Kidney epithelial cell (primary cell): ENCODE measurements around the gene DERL3. TPM values are rescaled to one million over a fixed set of nuclear protein-coding genes. Genes with fewer than 3 reads are reported as not detected.

ENCODE experiments used
- DNase-seq: peaks from one replicate; pipeline ENCODE4 v3.0.0-alpha.2; 2010; ENCODE audit warnings: low read depth
- H3K27me3 ChIP-seq: 2 replicates; pipeline ENCODE4 v1.6.0; 2011; ENCODE audit warnings: low read length; ENCODE audit not compliant: control insufficient read depth, insufficient read depth
- H3K36me3 ChIP-seq: 2 replicates; pipeline ENCODE4 v1.5.1; 2011; ENCODE audit warnings: low read length; ENCODE audit not compliant: control insufficient read depth, insufficient read depth
- H3K4me3 ChIP-seq: 2 replicates; pipeline ENCODE4 v1.5.1; 2011; ENCODE audit warnings: low read depth, mild to moderate bottlenecking, control low read depth, low read length
- total RNA-seq: library from RNA; depleted of rRNA; stranded (reverse); fragments of >200 nt; gene quantifications from 2 replicates; pipeline ENCODE4 v1.2.3, GENCODE V29; 2015
- TF ChIP-seq, protein P1 (sequence below): IDR thresholded peaks from 2 replicates; pipeline ENCODE4 v1.5.1; 2011; ENCODE audit warnings: mild to moderate bottlenecking, moderate library complexity, low read length, control low read depth, inconsistent platforms; ENCODE audit not compliant: insufficient read depth, poor library complexity, severe bottlenecking

The DERL3 gene
- total RNA-seq, 1 donor from 2014 or later: 0.54 TPM

DNA sequence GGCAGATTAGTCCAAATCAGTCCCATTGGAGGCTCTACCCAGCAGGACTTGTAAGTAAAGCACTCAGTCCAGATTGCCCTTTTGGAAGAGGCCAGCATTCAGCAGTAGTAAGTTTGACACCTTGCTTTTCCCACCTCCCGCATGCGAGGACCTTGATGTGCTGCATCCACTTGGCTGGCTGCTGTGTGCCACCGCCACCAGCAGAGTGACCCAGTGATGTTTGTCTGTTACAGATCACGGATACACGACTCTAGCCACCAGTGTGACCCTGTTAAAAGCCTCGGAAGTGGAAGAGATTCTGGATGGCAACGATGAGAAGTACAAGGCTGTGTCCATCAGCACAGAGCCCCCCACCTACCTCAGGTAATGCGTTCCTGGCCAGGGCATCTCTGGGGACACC lies 45.5 kb downstream of the DERL3 start:
- no peak for DNase-seq
- Histone ChIP-seq H3K27me3 (no peaks in the 10 kb centered on the region), H3K36me3 (peaks cover 5% of the 10 kb centered on the region), H3K4me3 (no peak overlapping the region)
- TF ChIP-seq, protein P1, sequence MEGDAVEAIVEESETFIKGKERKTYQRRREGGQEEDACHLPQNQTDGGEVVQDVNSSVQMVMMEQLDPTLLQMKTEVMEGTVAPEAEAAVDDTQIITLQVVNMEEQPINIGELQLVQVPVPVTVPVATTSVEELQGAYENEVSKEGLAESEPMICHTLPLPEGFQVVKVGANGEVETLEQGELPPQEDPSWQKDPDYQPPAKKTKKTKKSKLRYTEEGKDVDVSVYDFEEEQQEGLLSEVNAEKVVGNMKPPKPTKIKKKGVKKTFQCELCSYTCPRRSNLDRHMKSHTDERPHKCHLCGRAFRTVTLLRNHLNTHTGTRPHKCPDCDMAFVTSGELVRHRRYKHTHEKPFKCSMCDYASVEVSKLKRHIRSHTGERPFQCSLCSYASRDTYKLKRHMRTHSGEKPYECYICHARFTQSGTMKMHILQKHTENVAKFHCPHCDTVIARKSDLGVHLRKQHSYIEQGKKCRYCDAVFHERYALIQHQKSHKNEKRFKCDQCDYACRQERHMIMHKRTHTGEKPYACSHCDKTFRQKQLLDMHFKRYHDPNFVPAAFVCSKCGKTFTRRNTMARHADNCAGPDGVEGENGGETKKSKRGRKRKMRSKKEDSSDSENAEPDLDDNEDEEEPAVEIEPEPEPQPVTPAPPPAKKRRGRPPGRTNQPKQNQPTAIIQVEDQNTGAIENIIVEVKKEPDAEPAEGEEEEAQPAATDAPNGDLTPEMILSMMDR: no peak

DNA sequence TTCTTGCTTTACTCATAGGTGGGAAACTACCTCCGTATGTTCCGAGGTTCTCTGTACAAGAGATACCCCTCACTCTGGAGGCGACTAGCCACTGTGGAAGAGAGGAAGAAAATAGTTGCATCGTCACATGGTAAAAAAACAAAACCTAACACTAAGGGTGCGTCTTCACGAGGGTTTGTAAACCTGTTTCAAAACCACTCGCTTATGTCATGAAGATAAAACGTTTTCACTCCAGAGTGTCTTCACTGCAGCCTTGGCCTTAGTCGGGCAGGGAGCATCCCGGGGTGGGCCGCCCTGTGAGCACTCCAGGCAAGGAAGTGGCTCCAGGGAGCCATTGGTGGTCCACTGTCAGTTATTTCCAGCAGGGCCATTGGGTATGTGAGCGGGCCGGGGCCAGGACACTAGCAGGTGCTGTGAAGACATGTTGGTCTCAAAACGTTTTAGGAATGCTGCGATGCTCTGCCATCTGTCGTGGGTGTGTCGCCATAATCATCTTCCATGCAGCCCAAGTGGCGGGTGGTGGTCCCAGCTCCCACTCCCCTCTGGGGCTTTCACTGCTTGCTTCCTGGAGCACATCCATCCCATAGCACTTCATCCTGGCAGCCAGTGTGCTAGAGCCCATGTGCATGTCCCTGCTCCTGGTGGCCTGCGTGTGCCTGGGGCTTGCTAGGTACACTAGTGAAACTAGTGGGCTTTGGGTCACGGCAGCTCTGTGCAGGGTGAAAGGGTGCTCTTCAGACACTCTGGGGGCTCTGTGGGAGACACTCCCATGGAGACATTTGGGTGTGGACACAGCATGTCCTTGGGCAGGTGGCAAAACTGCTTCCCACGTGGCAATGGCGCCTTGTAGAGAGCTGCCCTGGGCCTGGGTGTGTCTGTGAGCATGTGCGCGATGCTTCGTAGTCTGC lies 46.8 kb downstream of the DERL3 start:
- TF ChIP-seq, protein P1: no peak
- no peaks in the 10 kb centered on the region for H3K27me3 ChIP-seq
- peaks cover 5% of the 10 kb centered on the region for H3K36me3 ChIP-seq
- DNase-seq: no peak
- H3K4me3 ChIP-seq: no peak overlapping the region

DNA sequence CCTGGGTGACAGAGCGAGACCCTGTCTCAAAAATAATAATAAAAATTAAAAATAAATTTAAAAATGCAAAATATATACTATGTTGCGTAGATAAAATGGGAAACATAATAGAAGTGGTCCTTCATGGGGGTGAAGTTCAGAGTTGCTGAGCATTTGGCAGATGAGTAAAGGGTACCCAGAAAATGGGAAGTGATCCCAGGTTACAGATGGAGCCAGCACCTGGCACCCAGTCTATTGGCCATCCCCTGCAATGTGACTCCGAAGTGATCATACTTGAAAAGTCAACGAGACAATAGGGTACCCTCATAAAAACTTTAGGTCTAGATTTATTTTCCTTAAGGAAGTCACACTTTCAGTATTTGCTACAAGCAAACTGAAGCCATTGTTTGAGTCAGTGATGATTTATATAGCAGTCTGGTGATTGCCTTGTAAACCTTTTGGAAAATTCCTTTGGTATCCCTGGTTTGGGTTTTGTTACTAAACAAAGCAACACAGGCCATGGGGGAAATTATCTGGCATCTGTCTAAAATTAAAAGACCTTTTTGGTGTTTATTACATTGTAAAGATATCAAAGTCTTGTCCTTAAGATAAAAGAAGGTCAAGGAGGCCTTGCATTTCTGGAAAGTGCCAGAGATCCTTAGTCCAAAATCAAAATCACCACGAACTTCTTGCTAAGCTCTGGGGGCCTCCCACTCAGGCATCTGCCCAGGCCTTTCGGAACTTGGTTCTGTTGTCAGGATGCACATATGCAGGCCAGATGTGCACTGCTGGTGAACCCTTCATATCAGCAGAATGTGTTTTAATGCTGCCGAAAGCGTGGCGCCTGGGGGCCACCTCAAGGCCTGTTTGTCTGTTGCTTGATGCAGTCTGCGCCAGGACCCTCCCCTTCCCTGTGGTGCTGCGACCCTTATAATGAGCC lies 47.7 kb downstream of the DERL3 start:
- Histone ChIP-seq H3K4me3 (no peak overlapping the region), H3K27me3 (no peaks in the 10 kb centered on the region), H3K36me3 (peaks cover 4% of the 10 kb centered on the region)
- no peak for DNase-seq
- TF ChIP-seq, protein P1: no peak

DNA sequence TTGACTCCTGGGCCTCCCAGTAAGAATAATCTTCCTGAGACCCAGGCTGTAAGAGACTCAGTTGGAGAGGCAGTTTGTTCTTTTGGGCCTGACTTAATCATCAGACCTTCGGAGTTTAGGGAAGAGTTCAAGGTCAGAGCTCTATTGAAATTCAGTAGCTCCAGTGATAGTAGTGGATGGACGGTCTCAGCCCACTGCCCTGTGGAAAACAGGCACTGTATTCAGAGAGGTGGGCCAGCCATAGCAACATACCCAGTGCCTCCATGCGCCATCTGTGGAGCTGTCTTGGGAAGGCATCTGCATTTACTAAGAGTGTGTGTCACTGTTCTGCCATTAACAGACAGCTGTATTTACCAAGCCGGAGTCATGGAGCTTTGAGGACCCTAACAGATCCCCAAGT lies 49.2 kb downstream of the DERL3 start:
- Histone ChIP-seq H3K36me3 (peaks cover 4% of the 10 kb centered on the region), H3K4me3 (no peak overlapping the region), H3K27me3 (no peaks in the 10 kb centered on the region)
- DNase-seq: no peak
- TF ChIP-seq, protein P1: no peak

DNA sequence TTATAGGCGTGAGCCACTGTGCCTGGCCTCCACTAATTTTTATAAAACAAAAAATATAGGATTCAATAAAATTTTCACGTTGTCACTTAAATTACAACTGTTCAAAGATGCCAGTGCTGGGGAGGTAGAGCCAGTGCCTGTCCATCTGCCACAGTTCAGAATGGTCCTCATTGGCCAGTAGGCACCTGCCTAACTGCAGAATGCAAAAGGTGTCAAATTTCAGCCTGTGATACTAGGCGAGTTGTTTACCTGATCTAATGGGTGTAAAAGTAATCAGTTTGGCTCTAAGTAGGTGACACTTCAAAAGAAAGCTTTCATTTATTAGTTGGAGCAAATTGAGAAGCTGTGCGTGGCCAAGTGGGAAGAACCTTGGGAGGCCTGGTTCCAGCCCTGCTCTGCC lies 49.7 kb downstream of the DERL3 start:
- no peaks in the 10 kb centered on the region for H3K27me3 ChIP-seq
- TF ChIP-seq, protein P1: no peak
- H3K36me3 ChIP-seq: peaks cover 4% of the 10 kb centered on the region
- no peak overlapping the region for H3K4me3 ChIP-seq
- DNase-seq: no peak
